K562 (cell line): Measurements from ENCODE around the gene SLC19A1. TPM values are rescaled to one million over a fixed set of nuclear protein-coding genes. Genes with fewer than 3 reads are reported as not detected.

Experiments used
- ATAC-seq: fragments of 200-7000 bp; cut with Tn5 transposase; 3 replicates; pipeline ENCODE4 v1.9.1; 2020; ENCODE audit warnings: moderate library complexity
- BruUV-seq: library from RNA; stranded (reverse); fragments of 400-500 nt; replicated peaks from 2 replicates; lab custom pipeline; 2021; lab: Mats Ljungman, UMichigan
- CTCF ChIA-PET: fragments of 300-600 bp; formaldehyde crosslinking; extraction: SDS; loops from one replicate; lab custom pipeline; 2021; ENCODE audit warnings: low intra/inter-chr PET ratio; lab: Yijun Ruan, JAX
- POLR2A ChIA-PET: fragments of 300-600, 350-650 bp; sonication (Branson Sonifier 250); formaldehyde crosslinking; extraction: SDS; loops from one replicate; lab custom pipeline; 2021; ENCODE audit warnings: antibody characterized with exemption, inconsistent platforms; lab: Yijun Ruan, JAX
- DNase-seq, 4 experiments: peaks; one replicate each; pipeline versions ENCODE4 v3.0.0 to v3.0.0-alpha.2; 2011 to 2018; ENCODE audit warnings: low spot score in 3 of 4, mixed read lengths in 3 of 4; ENCODE audit errors: extremely low read depth in 1 of 4
- FAIRE-seq: peaks from 2 replicates; lab custom pipeline; 2011; peaks lifted over from hg19 to GRCh38; lab: Jason Lieb, UNC
- H2AFZ ChIP-seq: 2 replicates; pipeline ENCODE4 v1.6.0; 2011; ENCODE audit warnings: low read depth, low read length, control low read depth, inconsistent platforms
- H3K27ac ChIP-seq: fragments of 200-600 bp; 3 replicates; pipeline ENCODE4 v1.8.0; 2011; ENCODE audit warnings: low read depth, mild to moderate bottlenecking, control low read depth, inconsistent platforms, low read length, moderate library complexity, mixed read lengths; ENCODE audit errors: extremely low read depth
- H3K27me3 ChIP-seq, 2 experiments: fragments of 300-600 bp in 1 of 2; 2 replicates in 1 of 2; 3 replicates in 1 of 2; pipeline versions ENCODE4 v1.6.0 to v1.8.0; 2011; ENCODE audit warnings: inconsistent platforms in 2 of 2, low read length in 2 of 2, mild to moderate bottlenecking in 1 of 2, mixed read lengths in 1 of 2, moderate library complexity in 1 of 2; ENCODE audit not compliant: control insufficient read depth in 2 of 2, insufficient read depth in 2 of 2
- H3K36me3 ChIP-seq: fragments of 300-600 bp; 3 replicates; pipeline ENCODE4 v1.8.0; 2011; ENCODE audit warnings: mild to moderate bottlenecking, low read length, inconsistent platforms; ENCODE audit not compliant: control insufficient read depth, insufficient read depth
- H3K4me1 ChIP-seq, 2 experiments: fragments of 200-600 bp in 1 of 2; replicated peaks in 1 of 2; 2 replicates in 1 of 2; 3 replicates in 1 of 2; pipeline versions ENCODE4 v1.5.1 to v1.8.0; 2011; ENCODE audit warnings: inconsistent platforms in 2 of 2, low read length in 2 of 2, mild to moderate bottlenecking in 1 of 2, mixed read lengths in 1 of 2, moderate library complexity in 1 of 2; ENCODE audit not compliant: control insufficient read depth in 2 of 2, insufficient read depth in 2 of 2
- H3K4me2 ChIP-seq: 2 replicates; pipeline ENCODE4 v1.6.1; 2011; ENCODE audit warnings: low read length, control low read depth, inconsistent platforms, mixed read lengths; ENCODE audit not compliant: insufficient read depth
- H3K4me3 ChIP-seq: fragments of 200-600 bp; sonication (generic), shearing (Covaris generic); 2 replicates; pipeline ENCODE4 v1.5.1; 2016; ENCODE audit warnings: control low read depth, inconsistent platforms
- H3K79me2 ChIP-seq: fragments of 200-600 bp; 3 replicates; pipeline ENCODE4 v1.8.0; 2011; ENCODE audit warnings: low read length, inconsistent platforms; ENCODE audit not compliant: control insufficient read depth, insufficient read depth
- H3K9ac ChIP-seq, 2 experiments: 2 replicates each; pipeline versions ENCODE4 v1.6.0 to v1.6.1; 2011; ENCODE audit warnings: low read depth in 2 of 2, low read length in 2 of 2, control low read depth in 1 of 2, inconsistent platforms in 1 of 2, mild to moderate bottlenecking in 1 of 2, mixed read lengths in 1 of 2; ENCODE audit not compliant: insufficient read depth in 1 of 2
- H3K9me1 ChIP-seq: one replicate; pipeline ENCODE4 v1.6.0; 2011; ENCODE audit warnings: inconsistent platforms, mild to moderate bottlenecking, low read length, moderate library complexity; ENCODE audit not compliant: control insufficient read depth, insufficient read depth
- H3K9me3 ChIP-seq: replicated peaks from 2 replicates; pipeline ENCODE4 v1.5.1; 2011; ENCODE audit warnings: low read depth, low read length, inconsistent platforms; ENCODE audit not compliant: control insufficient read depth, insufficient read depth
- H4K20me1 ChIP-seq: replicated peaks from 2 replicates; pipeline ENCODE4 v1.6.1; 2011; ENCODE audit warnings: low read length, inconsistent platforms, mixed read lengths; ENCODE audit not compliant: control insufficient read depth, insufficient read depth
- CEBPG ChIP-seq, 3 experiments: fragments of 200-800 bp in 1 of 3; sonication (Bioruptor generic) in 1 of 3; sonication (generic) in 1 of 3; formaldehyde crosslinking in 1 of 3; IDR thresholded peaks in 2 of 3; conservative IDR thresholded peaks in 1 of 3; 2 replicates each; pipeline versions ENCODE4 v1.6.1 to v1.8.0; 2016 to 2022; ENCODE audit warnings: missing compliant biosample characterization in 2 of 3, missing genetic modification characterization in 2 of 3, mild to moderate bottlenecking in 1 of 3, missing genetic modification reagents in 1 of 3
- E2F5 ChIP-seq: sonication (generic); formaldehyde crosslinking; IDR thresholded peaks from 2 replicates; pipeline ENCODE4 v1.8.0; 2022; ENCODE audit warnings: mild to moderate bottlenecking, missing genetic modification reagents
- KHSRP ChIP-seq: fragments of 450-650 bp; IDR thresholded peaks from 2 replicates; pipeline ENCODE4 v1.6.1; 2017
- ZHX1 ChIP-seq: fragments of 150-350 bp; conservative IDR thresholded peaks from 2 replicates; pipeline ENCODE4 v1.6.1; 2014; ENCODE audit warnings: low read length
- WGBS: fragments of 100-300 bp; shearing (Covaris generic); methylation state at CpG from one replicate; pipeline ENCODE4 v1.1.6; 2016; ENCODE audit warnings: low coverage, mixed read lengths; ENCODE audit not compliant: insufficient coverage; ENCODE audit errors: missing lambda C conversion rate; 5-methylcytosine and 5-hydroxymethylcytosine counted together
- in situ Hi-C: fragments of 300-500 bp; cut with MboI; formaldehyde crosslinking; loops from 4 replicates; pipeline ENCODE4 v1.15.0; 2018; ENCODE audit warnings: inconsistent platforms, mixed read lengths
- intact Hi-C: fragments of 100-400 bp; cut with micrococcal nuclease; formaldehyde crosslinking; loops from 2 replicates; pipeline ENCODE4 v1.14.2; 2022
- polyA plus RNA-seq, 8 experiments: library from polyadenylated mRNA; depleted of rRNA in 4 of 8; stranded (reverse) in 5 of 8; unstranded in 3 of 8; fragments of >200 nt; fragmentation: Nextera tagmentation in 2 of 8; fragmentation: Illumina TruSeq in 1 of 8; extraction: Ambion mirVana in 2 of 8; extraction: Trizol in 1 of 8; gene quantifications; 2 replicates each; pipeline versions ENCODE4 v1.2.1 to v1.2.3, GENCODE V29; 2011 to 2014; ENCODE audit warnings: inconsistent platforms in 1 of 8, missing spikeins in 1 of 8
- total RNA-seq, 7 experiments: library from RNA; depleted of rRNA in 6 of 7; stranded (reverse); fragments of >200 nt in 6 of 7; fragmentation: Illumina TruSeq in 2 of 7; extraction: Trizol in 2 of 7; gene quantifications; 2 replicates each; pipeline versions ENCODE4 v1.2.1 to v1.2.3, GENCODE V29; 2011 to 2021; ENCODE audit warnings: low replicate concordance in 1 of 7

Gene SLC19A1
- total and polyA plus RNA-seq, 9 of the 15 experiments (the other 6 are each of a cell fraction or from before 2014, with no cell fraction given), result 0.65 to 88.7 (median 12.0) TPM

DNA sequence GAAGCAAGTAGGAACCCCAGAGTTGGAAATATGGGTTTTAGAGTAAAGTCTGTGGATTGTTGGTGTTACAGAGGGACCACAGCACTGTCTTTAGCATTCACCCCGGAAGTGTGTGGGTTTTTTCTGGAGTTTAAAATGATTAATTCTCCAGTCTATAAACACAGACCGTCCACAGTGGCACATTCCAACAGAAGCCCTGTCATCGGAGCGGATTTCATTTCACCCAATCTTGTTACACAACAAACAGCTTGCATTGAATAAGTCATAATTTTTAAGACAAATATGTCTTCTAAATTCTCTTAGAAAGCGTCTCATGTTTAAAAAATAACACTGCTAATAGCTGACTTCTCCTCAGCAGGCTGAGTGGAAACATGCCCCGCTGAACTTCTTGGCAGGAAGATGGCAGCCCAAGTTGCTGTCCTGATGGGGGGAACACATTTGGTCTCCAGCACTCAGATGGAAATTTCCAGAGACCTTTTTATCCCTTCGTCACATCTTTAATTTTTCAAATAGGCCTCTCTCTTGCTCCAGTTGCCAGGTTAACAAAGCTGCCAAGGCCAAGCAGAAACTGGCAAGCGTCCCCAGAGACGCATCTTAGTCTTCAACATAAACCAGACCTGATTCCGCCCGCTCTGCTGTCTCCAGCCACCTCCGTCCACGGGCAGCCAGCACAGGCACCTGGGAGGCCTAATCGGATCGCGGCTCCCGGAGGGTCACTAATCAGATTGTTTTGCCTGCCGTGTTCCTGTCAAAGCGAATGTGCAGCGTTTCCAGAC, 28.8 kb upstream of the SLC19A1 start:
- peaks cover 0 to 17% of the 10 kb centered on the region in 2 experiments; a peak in 2 of 5 replicates for H3K4me1 ChIP-seq
- no peaks in the 10 kb centered on the region for H3K9me1 ChIP-seq
- ChIA-PET CTCF (no interaction called here), POLR2A (interaction anchor here (0.6 to 3.6 kb wide), 3 partner anchors 14 to 210 kb away, joined by 3 to 12 read pairs (median 5); no protein-coding TSS in a partner anchor)
- H4K20me1 ChIP-seq, result peaks cover 6% of the 10 kb centered on the region
- in situ Hi-C loops (no loop called here), intact Hi-C loops (no loop called here)
- 15% methylated on average over 20 of the region's 20 CpGs for WGBS
- no peak overlapping the region for H3K4me3 ChIP-seq
- no peaks in the 10 kb centered on the region; the same call in 1 of the 2 replicates for H3K9me3 ChIP-seq
- BruUV-seq, result no TSS peak
- H2AFZ ChIP-seq, result no peak overlapping the region
- H3K9ac ChIP-seq, result no peak overlapping the region
- H3K4me2 ChIP-seq, result no peak overlapping the region
- H3K27ac ChIP-seq, result no peak overlapping the region
- no peaks in the 10 kb centered on the region for H3K79me2 ChIP-seq
- FAIRE-seq, result no peak
- TF ChIP-seq KHSRP (no peak), ZHX1 (no peak), E2F5 (CRISPR knock-in tag) (no peak), CEBPG (CRISPR knock-in tag; IDR thresholded peaks at IDR 0.05) (no peak), CEBPG (tag; conservative IDR thresholded peaks at IDR 0.05 in 1 of 2, IDR thresholded peaks at IDR 0.05 in 1 of 2) (no peak)
- peaks cover 76 to 77% of the 10 kb centered on the region in 2 experiments for H3K27me3 ChIP-seq
- no peak for DNase-seq
- ATAC-seq, result no peak
- no peaks in the 10 kb centered on the region for H3K36me3 ChIP-seq
